Measurements from ENCODE around the gene FLOT2.
"Not testable (repeated sequence)": the region's sequence is repeated elsewhere in the genome, so short reads cannot be mapped to it uniquely, and the experiment has no call there.

Gene FLOT2

GRCh38 chr17:28896884-28897768 is at the start of gene FLOT2:
Gene FLOT2 (minus strand): TSS chr17:28897733. CDS start chr17:28897574, 159 bp downstream.
- peak; percentile 64 for DNase-seq

DNA sequence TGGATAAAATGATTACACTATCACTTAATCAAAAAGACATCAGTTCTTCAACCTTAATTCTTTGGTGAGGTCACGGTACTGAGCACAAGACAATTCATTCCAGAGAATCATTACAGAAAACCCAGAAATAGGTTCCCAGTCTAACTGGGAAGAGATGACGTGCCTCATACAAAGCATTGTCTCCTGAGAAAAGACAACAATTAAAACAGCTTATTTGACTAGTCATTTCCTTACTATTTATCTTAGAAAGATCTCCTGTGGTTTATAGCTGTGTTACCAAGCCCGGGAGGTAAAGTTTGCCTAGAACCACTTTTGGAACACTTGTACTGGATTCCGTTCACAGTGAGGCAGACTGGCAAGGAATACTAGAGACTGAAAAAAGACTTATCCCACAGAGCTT is 48.7 kb upstream of the FLOT2 start:
- DNase-seq, result no peak

DNA sequence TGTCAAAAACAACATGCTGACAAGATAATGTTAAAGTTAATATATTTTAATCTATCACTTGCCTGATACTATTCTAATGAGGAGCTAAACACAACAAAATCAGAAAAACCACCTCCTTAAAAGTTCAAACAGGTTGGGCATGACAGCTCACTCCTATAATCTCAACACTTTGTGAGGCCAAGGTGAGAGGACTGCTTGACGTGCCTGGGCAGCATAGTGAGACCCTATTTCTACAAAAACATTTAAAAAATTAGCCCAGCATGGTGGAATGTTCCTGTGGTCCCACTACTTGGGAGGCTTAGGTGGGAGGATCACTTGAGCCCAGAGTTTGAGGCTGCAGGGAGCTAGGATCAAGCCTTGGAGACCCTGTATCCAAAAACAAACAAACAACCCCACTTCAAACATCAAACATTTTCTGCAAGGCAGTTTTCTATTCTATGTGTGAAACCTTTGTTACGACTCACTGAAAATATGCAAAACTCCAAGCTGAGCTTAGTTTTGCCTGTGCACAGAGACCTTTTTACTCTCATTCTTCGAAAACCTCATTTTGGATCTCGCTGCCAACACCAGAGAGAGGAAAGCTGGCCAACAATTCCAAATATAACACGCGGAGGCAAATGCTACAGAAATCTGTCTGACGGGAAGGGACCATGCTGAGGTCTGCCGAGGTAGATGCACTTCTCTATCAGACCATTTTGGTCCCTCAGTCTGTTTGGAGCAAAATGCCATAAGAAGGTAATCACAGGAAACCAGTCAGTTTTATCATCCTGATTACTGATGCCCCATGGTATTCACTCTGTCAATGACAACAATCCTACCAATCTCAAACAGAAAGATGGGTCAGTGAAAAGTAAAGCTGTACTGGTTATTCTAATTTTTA is 47.6 kb upstream of the FLOT2 start:
- DNase-seq, result no peak

DNA sequence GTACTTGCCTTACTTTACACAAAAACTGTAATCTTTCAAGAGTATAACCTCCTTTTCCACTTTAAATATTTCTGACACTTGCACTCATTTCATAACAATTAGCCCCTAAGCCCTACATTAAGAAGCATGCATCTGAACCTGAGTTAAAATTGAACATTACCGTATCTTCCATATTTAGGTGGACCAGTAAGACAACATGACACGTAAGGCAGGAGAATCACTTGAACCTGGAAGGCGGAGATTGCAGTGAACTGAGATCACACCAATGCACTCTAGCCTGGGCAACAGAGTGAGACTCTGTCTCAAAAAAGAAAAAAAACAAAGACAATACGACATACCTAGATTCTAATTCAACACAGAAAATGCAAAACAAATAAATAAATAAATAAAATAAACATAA is 46.8 kb upstream of the FLOT2 start:
- DNase-seq, result no peak

DNA sequence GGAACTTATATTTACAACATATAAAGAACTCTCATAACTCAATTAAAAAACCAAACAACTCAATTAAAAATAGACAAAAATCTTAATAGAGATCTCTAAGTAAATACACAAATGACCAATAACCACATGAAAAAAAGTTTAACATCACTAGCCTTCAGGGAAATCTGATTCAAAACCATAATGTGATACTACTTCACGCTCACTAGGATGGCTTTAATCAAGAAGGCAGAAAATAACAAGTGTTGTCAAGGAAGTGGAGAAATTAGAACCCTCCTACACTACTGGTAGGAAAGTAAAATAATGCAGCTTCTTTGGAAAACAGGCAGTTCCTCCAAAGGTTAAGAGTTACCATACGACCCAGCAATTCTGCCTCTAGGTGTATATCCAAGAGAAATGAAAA is 45.4 kb upstream of the FLOT2 start:
- no peak for DNase-seq

GRCh38 chr17:28941251-28941650 is 43.7 kb upstream of the FLOT2 start:
- no peak for DNase-seq

DNA sequence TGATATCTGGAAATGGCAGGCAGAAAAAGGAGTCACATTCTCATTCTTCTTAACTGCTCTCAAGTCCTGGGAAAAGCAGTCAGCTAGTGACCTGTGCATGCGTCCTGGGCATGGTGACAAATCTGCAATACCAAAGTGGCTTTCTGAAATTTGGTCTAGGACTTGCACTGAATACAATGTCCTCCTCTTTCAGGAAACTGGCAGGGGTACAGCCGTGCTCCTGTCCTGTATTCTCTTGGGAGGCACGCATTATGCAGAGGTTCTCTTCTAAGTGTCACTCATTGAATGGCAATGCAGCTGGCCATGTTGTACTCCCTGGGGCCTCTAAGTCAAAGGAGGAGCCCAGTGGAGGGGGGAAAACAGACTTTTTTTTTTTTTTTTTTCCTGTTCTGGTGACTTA is 43.1 kb upstream of the FLOT2 start:
- no peak for DNase-seq

DNA sequence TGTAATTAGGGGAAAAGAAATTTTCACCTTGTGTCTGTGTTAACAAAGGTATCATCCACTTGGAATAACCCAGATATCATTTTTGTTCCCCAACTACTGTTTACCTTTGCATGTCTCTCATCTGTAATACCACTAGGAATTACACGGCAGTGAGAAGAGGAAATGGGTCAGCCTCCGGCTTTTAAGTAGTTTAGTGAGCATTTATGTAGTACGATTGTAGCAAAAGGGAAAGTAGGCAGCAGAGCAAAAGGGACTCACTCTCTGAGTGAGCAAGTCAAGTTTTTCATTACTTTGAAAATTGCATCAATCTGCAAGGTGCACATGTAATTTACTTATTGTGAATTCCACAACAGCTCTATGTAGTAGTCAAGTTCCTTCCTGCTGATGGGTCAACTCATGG is 42.6 kb upstream of the FLOT2 start:
- no peak for DNase-seq

DNA sequence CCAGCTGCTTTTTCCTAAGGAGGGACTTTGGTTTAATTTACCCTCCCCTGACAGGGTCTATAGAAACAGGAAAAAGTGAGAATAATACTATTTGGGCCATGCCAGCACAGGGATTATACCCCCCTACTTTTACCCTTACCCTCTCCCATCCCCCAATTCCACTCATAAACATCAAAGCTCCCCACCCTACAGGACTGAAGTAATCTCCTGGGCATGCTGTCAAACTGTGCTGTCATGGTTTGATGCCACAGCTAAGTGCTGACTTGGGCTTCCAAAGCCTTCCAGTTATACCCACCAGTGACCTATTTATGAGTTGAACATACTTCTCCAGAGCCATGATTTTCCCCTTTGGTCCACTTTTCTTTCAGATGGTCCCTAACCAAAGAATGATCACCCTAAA is 41.0 kb upstream of the FLOT2 start:
- no peak for DNase-seq

DNA sequence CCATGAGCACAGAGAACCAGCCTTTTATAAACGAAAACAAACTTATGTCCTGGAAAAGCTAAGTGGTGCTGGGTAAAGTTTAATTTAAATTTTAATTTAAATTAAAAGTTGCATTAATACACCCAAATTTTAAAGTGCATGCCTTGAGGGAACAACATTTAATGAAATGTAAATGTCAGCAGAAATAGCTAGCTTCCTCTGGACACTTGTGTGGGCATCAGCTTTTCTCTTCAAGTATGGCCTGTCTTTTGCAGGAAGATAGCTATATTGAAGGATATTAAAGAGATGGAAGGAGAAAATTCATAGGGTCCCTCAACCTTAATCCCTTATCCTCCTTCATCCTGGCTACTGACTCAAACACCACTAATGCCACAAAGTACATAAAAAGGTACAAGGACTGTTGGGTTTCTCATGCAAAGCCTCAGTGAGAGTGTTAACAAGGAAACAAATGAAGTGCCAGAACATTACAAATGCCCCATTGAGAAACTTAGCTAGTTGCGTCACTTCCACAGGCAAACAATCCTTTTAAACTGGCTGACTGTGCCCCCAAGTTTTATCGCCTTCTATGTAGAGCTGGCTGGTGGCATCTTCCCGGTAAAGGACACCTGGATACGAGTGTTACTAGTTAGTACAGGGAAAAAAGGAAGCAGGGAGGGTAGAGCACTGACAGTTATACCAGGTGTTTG is 39.7 kb upstream of the FLOT2 start:
- no peak for DNase-seq

DNA sequence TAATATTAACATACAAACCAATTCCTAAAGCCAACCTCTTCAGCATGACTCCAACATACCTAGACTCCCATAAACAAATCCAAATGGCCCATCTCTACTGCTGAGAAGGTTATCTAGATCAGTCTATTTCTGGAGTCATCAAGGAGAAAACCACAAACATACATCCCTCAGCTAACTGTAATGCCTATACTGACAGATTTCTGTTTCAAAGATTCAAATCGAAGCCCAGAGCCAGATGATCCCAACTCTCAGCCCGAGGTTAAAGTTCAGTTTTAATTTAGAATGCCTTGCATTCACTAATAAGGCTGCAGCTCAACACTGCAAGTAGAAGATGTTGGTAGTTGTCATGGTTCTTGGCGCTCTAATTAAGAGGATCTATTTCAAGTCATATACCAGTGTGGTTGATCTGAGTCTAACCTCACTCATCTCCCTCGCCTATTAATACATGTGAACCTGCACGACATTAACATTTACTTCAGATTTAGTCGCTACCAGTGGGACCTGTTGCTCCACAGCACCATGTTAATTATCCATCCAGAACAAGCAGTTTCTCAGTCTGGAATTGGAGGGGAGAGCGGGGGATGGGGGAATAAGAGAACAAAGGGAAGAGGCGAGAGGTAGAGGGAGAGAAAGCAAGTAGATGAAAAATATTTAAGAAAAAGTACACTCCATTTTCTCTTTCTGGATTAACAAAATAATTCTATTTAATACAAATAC is 38.4 kb upstream of the FLOT2 start:
- DNase-seq, result no peak

DNA sequence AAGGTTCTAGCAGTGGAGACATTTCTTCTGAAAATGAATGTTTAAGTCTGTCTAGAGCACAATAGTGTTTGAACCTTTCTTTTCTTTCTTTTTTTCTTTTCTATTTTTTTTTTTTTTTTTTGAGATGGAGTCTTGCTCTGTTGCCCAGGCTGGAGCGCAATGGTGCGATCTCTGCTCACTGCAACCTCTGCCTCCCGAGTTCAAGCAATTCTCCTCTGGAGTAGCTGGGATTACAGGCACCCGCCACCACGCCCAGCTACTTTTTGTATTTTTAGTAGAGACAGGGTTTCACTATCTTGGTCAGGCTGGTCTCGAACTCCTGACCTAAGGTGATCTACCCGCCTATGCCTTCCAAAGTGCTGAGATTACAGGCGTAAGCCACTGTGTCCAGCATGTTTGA is 37.0 kb upstream of the FLOT2 start:
- DNase-seq, result not testable (repeated sequence)

- DNase-seq, result no peak
These were observed 32.3 kb upstream of the FLOT2 start for GRCh38 chr17:28929787-28930186.

DNA sequence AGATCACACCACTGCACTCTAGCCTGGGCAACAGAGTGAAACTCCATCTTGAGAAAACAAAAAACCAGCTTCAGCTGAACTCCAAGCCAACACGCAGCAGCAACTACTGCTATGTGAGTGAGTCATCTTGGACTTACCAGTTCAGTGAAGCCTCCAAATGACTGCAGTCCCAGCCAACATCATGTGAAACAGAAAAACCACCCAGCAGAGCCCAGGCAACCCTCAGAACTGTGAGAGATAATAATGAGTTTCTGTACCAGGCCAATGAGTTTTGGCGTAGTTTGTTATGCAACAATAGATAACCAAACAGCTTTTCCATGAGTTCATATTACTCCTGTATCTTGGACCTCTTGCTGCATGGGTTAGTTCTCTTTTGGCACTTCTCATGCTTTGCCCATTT is 30.5 kb upstream of the FLOT2 start:
- peak; percentile 26 for DNase-seq

GRCh38 chr17:28926786-28927185 is 29.3 kb upstream of the FLOT2 start:
- DNase-seq, result no peak

GRCh38 chr17:28926366-28926765 is 28.8 kb upstream of the FLOT2 start:
- DNase-seq, result no peak

- DNase-seq, result peak; percentile 32
These were observed 28.4 kb upstream of the FLOT2 start for GRCh38 chr17:28925912-28926365.

DNA sequence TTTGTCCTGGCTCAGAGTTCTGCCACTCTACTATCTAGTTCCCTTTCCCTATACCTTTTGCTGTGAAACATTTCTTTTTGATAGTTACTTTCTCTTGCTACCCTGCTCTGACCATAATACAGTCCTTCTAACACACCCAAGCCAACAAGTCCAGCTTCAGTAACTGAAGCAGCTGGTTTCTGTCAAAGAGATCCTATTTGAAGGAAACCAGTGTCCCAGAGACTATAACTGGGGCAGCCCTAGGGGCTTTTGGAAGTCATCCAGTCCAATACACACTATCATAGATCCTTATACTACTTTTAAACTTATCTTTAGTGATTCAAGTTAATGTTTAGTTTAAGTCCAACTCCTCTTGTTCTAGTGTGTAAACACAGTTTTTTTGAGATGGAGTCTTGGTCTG is 22.7 kb upstream of the FLOT2 start:
- no peak for DNase-seq

GRCh38 chr17:28918295-28918694 is 20.8 kb upstream of the FLOT2 start:
- no peak for DNase-seq

- no peak for DNase-seq
These were observed 19.9 kb upstream of the FLOT2 start for GRCh38 chr17:28917465-28917864.

- DNase-seq, result no peak
These were observed 19.5 kb upstream of the FLOT2 start for GRCh38 chr17:28917029-28917428.

GRCh38 chr17:28916302-28916934 is 18.9 kb upstream of the FLOT2 start:
- peak; percentile 54 for DNase-seq

All from activated CD8-positive, alpha-beta memory T cell treated with anti-CD3 and anti-CD28 coated beads, Interleukin-2, amount 50 U/mL, for 4 hours (primary cell).